Keratinocyte (primary cell): ENCODE data around the gene ETNK1. TPM values are rescaled to one million over a fixed set of nuclear protein-coding genes. Genes with fewer than 3 reads are reported as not detected.
"Not testable (repeated sequence)": the region's sequence is repeated elsewhere in the genome, so short reads cannot be mapped to it uniquely, and the experiment has no call there.

Experiments used
- DNase-seq: peaks from one replicate; pipeline ENCODE4 v3.0.0-alpha.2; 2011; ENCODE audit warnings: low read depth, missing footprints, low spot score
- FAIRE-seq: peaks from 2 replicates; lab custom pipeline; 2011; peaks lifted over from hg19 to GRCh38; lab: Jason Lieb, UNC
- H2AFZ ChIP-seq: 2 replicates; pipeline ENCODE4 v1.6.0; 2012; ENCODE audit warnings: low read length, control low read depth, inconsistent platforms; ENCODE audit not compliant: control insufficient read depth
- H3K27ac ChIP-seq: 2 replicates; pipeline ENCODE4 v1.5.1; 2011; ENCODE audit warnings: low read length; ENCODE audit not compliant: control insufficient read depth, insufficient read depth
- H3K27me3 ChIP-seq: 3 replicates; pipeline ENCODE4 v1.6.0; 2011; ENCODE audit warnings: low read length; ENCODE audit not compliant: control insufficient read depth, insufficient read depth; ENCODE audit errors: extremely low read depth
- H3K36me3 ChIP-seq, 2 experiments: 2 replicates in 1 of 2; 3 replicates in 1 of 2; pipeline ENCODE4 v1.5.1; 2011; ENCODE audit warnings: low read length in 2 of 2, mild to moderate bottlenecking in 1 of 2; ENCODE audit not compliant: control insufficient read depth in 2 of 2, insufficient read depth in 2 of 2; ENCODE audit errors: extremely low read depth in 1 of 2
- H3K4me1 ChIP-seq: 3 replicates; pipeline ENCODE4 v1.5.1; 2011; ENCODE audit warnings: low read length; ENCODE audit not compliant: control insufficient read depth, insufficient read depth; ENCODE audit errors: extremely low read depth
- H3K4me2 ChIP-seq: 3 replicates; pipeline ENCODE4 v1.6.0; 2011; ENCODE audit warnings: low read depth, low read length; ENCODE audit not compliant: control insufficient read depth, insufficient read depth; ENCODE audit errors: extremely low read depth
- H3K4me3 ChIP-seq, 3 experiments: fragments of 200-600 bp in 1 of 3; sonication (generic) in 1 of 3; 2 replicates in 2 of 3; 3 replicates in 1 of 3; pipeline ENCODE4 v1.5.1; 2011 to 2016; ENCODE audit warnings: low read length in 3 of 3, mild to moderate bottlenecking in 3 of 3, control low read depth in 2 of 3, inconsistent platforms in 1 of 3, low read depth in 1 of 3, mixed read lengths in 1 of 3, mixed run types in 1 of 3, moderate library complexity in 1 of 3; ENCODE audit not compliant: control insufficient read depth in 2 of 3, insufficient read depth in 2 of 3; ENCODE audit errors: extremely low read depth in 1 of 3
- H3K79me2 ChIP-seq: 2 replicates; pipeline ENCODE4 v1.6.0; 2012; ENCODE audit warnings: low read length; ENCODE audit not compliant: control insufficient read depth, insufficient read depth
- H3K9ac ChIP-seq: 3 replicates; pipeline ENCODE4 v1.6.0; 2011; ENCODE audit warnings: low read length; ENCODE audit not compliant: control insufficient read depth, insufficient read depth; ENCODE audit errors: extremely low read depth
- H3K9me1 ChIP-seq: 3 replicates; pipeline ENCODE4 v1.6.0; 2011; ENCODE audit warnings: low read length; ENCODE audit not compliant: control insufficient read depth, insufficient read depth; ENCODE audit errors: extremely low read depth
- H3K9me3 ChIP-seq: 2 replicates; pipeline ENCODE4 v1.5.1; 2012; ENCODE audit warnings: low read depth, low read length; ENCODE audit not compliant: control insufficient read depth
- H4K20me1 ChIP-seq: 3 replicates; pipeline ENCODE4 v1.6.0; 2011; ENCODE audit warnings: low read length; ENCODE audit not compliant: control insufficient read depth, insufficient read depth; ENCODE audit errors: extremely low read depth
- EZH2 ChIP-seq: IDR thresholded peaks from one replicate; pipeline ENCODE4 v1.6.1; 2012; ENCODE audit warnings: inconsistent platforms, mild to moderate bottlenecking, low read length, moderate library complexity
- dilution Hi-C: fragments of 300-500 bp; cut with MboI; formaldehyde crosslinking; loops from one replicate; pipeline ENCODE4 v1.7.0; 2020; ENCODE audit warnings: low sequenced_read_pairs; ENCODE audit not compliant: extremely low pct_ligation_motif_present
- polyA plus RNA-seq, 5 experiments: library from polyadenylated mRNA; depleted of rRNA in 3 of 5; stranded (reverse) in 3 of 5; stranded (forward) in 1 of 5; unstranded in 1 of 5; fragments of >200 nt; gene quantifications; 1 replicate in 1 of 5; 2 replicates in 3 of 5; 3 replicates in 1 of 5; pipeline versions ENCODE4 v1.2.1 to v1.2.3, GENCODE V29; 2011 to 2012; ENCODE audit warnings: missing spikeins in 2 of 5, low read depth in 1 of 5, low replicate concordance in 1 of 5
- TF ChIP-seq, protein P1 (sequence below), 3 experiments: IDR thresholded peaks in 1 of 3; conservative IDR thresholded peaks in 1 of 3; optimal IDR thresholded peaks in 1 of 3; 2 replicates in 2 of 3; 3 replicates in 1 of 3; pipeline versions ENCODE3 to v1.5.1; 2011; ENCODE audit warnings: low read length in 3 of 3, mild to moderate bottlenecking in 3 of 3, moderate library complexity in 2 of 3, control low read depth in 1 of 3, inconsistent platforms in 1 of 3; ENCODE audit not compliant: insufficient read depth in 2 of 3; ENCODE audit errors: extremely low read depth in 1 of 3

Gene ETNK1
- polyA plus RNA-seq, 1 donor (not counting 4 experiments of a cell fraction or from before 2014, with no cell fraction given): 20.3 TPM

DNA sequence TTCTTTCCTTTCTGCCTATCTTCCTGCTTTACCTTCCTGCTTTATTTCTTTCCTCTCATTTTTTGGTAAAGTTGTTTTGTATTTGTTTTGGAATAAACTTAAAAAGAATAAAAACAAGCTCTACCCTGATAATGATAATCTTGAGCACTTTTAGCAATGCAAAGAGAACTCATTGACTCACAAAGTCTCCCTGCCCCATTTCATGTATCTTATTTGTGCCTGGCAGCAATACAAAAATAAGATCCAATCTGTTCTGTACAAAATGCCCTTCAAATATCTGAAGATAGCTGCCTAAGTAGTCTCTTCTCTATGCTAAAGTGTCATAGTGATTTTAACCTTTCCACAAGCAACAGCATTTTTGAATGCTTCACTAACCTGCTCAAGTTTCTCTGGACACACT, 31.1 kb upstream of the ETNK1 start:
- no peak overlapping the region for H3K4me3 ChIP-seq
- H2AFZ ChIP-seq: no peak overlapping the region
- DNase-seq: no peak
- no peak for TF ChIP-seq EZH2
- TF ChIP-seq, protein P1, sequence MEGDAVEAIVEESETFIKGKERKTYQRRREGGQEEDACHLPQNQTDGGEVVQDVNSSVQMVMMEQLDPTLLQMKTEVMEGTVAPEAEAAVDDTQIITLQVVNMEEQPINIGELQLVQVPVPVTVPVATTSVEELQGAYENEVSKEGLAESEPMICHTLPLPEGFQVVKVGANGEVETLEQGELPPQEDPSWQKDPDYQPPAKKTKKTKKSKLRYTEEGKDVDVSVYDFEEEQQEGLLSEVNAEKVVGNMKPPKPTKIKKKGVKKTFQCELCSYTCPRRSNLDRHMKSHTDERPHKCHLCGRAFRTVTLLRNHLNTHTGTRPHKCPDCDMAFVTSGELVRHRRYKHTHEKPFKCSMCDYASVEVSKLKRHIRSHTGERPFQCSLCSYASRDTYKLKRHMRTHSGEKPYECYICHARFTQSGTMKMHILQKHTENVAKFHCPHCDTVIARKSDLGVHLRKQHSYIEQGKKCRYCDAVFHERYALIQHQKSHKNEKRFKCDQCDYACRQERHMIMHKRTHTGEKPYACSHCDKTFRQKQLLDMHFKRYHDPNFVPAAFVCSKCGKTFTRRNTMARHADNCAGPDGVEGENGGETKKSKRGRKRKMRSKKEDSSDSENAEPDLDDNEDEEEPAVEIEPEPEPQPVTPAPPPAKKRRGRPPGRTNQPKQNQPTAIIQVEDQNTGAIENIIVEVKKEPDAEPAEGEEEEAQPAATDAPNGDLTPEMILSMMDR (optimal IDR thresholded peaks at IDR 0.05 in 1 of 3, IDR thresholded peaks at IDR 0.05 in 1 of 3, conservative IDR thresholded peaks at IDR 0.05 in 1 of 3; ENCODE audit: extremely low read depth in 1 of 3, insufficient read depth in 2 of 3, low read length in 3 of 3): no peak
- H3K27ac ChIP-seq: no peak overlapping the region
- no peaks in the 10 kb centered on the region for H3K9me1 ChIP-seq
- H3K36me3 ChIP-seq: no peaks in the 10 kb centered on the region
- H3K79me2 ChIP-seq: no peaks in the 10 kb centered on the region
- H3K27me3 ChIP-seq: no peaks in the 10 kb centered on the region
- no peaks in the 10 kb centered on the region for H4K20me1 ChIP-seq
- H3K4me1 ChIP-seq: no peaks in the 10 kb centered on the region
- no peak for FAIRE-seq
- dilution Hi-C loops: no loop called here
- H3K9ac ChIP-seq: no peak overlapping the region
- no peaks in the 10 kb centered on the region for H3K9me3 ChIP-seq
- H3K4me2 ChIP-seq: no peak overlapping the region

DNA sequence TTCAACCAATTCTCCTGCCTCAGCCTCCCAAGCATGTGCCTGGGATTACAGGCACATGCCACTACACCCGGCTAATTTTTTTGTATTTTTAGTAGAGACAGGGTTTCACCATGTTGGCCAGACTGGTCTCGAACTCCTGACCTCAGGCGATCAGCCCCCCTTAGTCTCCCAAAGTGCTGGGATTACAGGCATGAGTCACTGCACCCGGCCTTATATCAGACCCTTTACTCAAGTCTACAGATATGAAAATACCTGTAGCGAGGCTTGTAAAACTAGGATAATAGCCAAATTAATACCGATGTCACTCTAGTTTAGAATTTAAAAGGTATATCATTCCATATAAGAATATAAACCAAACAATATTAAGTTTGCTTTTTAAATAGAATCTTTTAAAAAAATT, 27.4 kb upstream of the ETNK1 start:
- H4K20me1 ChIP-seq, H3K27ac ChIP-seq, H3K4me1 ChIP-seq, FAIRE-seq, H3K9ac ChIP-seq, DNase-seq, H3K9me3 ChIP-seq, H3K79me2 ChIP-seq, H3K36me3 ChIP-seq, dilution Hi-C loops, H3K4me3 ChIP-seq, H3K4me2 ChIP-seq, H3K9me1 ChIP-seq, H3K27me3 ChIP-seq, H2AFZ ChIP-seq: not testable (repeated sequence)

DNA sequence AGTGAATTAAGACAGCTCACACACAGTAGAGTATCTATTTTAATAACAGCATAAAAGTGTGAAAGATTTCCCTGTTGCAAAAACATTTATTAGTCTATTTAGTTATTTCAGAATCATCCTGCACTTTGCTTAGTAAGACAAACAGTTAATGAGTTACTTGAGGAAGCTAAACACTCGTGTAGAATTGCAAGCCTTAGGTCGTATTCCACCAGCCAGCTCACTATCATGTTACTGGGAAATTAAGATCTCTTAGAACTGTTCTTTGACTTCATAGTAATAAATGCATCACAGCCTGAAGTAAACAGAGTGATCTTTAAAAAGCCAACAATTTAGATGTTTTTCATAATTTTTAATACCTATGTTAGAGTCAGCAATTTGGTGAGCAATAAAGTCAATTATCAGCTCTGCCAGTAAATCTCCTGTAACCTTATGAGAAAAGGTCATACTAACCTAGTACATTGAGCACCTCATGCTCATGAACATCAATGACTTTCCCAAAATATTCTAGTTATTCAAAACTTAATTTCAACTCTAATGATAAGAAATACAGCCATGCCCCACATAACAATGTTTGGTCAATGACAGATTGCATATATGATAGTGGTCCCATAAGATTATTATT, 26.7 kb upstream of the ETNK1 start:
- no peaks in the 10 kb centered on the region for H3K79me2 ChIP-seq
- TF ChIP-seq, protein P1 (optimal IDR thresholded peaks at IDR 0.05 in 1 of 3, IDR thresholded peaks at IDR 0.05 in 1 of 3, conservative IDR thresholded peaks at IDR 0.05 in 1 of 3; ENCODE audit: extremely low read depth in 1 of 3, insufficient read depth in 2 of 3, low read length in 3 of 3): no peak
- TF ChIP-seq EZH2: no peak
- H3K27me3 ChIP-seq: no peaks in the 10 kb centered on the region
- FAIRE-seq (no peak), DNase-seq (no peak)
- H3K27ac ChIP-seq: no peak overlapping the region
- H2AFZ ChIP-seq: no peak overlapping the region
- H3K36me3 ChIP-seq: no peaks in the 10 kb centered on the region
- no peaks in the 10 kb centered on the region for H3K9me1 ChIP-seq
- H3K4me1 ChIP-seq: no peaks in the 10 kb centered on the region
- no peak overlapping the region for H3K4me2 ChIP-seq
- no peak overlapping the region for H3K9ac ChIP-seq
- H3K4me3 ChIP-seq: no peak overlapping the region
- dilution Hi-C loops: no loop called here
- H4K20me1 ChIP-seq: no peaks in the 10 kb centered on the region
- H3K9me3 ChIP-seq: no peaks in the 10 kb centered on the region
